Vagina (tissue), 2 donors: ENCODE results near the gene SLC30A4. TPM values are rescaled to one million over a fixed set of nuclear protein-coding genes. Genes with fewer than 3 reads are reported as not detected.

ENCODE experiments used
- DNase-seq, 2 donors: peaks; one replicate each; pipeline ENCODE4 v3.0.0-alpha.2; 2017; ENCODE audit errors: extremely low spot score in 2 of 2
- H3K27ac ChIP-seq: fragments of 200-600 bp; sonication (generic); one replicate; pipeline ENCODE4 v1.5.1; 2019
- H3K27me3 ChIP-seq: fragments of 200-600 bp; sonication (generic); one replicate; pipeline ENCODE4 v1.5.1; 2019
- H3K36me3 ChIP-seq, 2 donors: fragments of 200-600 bp; sonication (generic); one replicate each; pipeline ENCODE4 v1.5.1; 2017 to 2019
- H3K4me1 ChIP-seq: fragments of 200-600 bp; sonication (generic); one replicate; pipeline ENCODE4 v1.5.1; 2019
- H3K4me3 ChIP-seq, 2 donors: fragments of 200-600 bp; sonication (generic); 1 replicate in 1 of 2; 2 replicates in 1 of 2; pipeline ENCODE4 v1.5.1; 2016 to 2019
- H3K9me3 ChIP-seq: fragments of 200-600 bp; sonication (generic); one replicate; pipeline ENCODE4 v1.5.1; 2019
- POLR2A ChIP-seq, 2 donors: fragments of 450-650 bp; IDR thresholded peaks; one replicate each; pipeline ENCODE4 v1.6.1; 2017; ENCODE audit warnings: antibody characterized with exemption in 2 of 2, mild to moderate bottlenecking in 2 of 2, moderate library complexity in 2 of 2
- POLR2AphosphoS5 ChIP-seq, 2 donors: sonication (generic); formaldehyde crosslinking; IDR thresholded peaks; one replicate each; pipeline ENCODE4 v1.9.0; 2017; ENCODE audit warnings: antibody characterized with exemption in 2 of 2, mild to moderate bottlenecking in 2 of 2, low read depth in 1 of 2; ENCODE audit not compliant: insufficient read depth in 1 of 2
- intact Hi-C: fragments of 100-400 bp; cut with DNase I; formaldehyde crosslinking; loops from one replicate; pipeline ENCODE4 v1.15.1; 2023
- total RNA-seq: library from RNA; depleted of rRNA; stranded (reverse); fragments of >200 nt; gene quantifications from one replicate; pipeline ENCODE4 v1.2.3, GENCODE V29; 2016
- TF ChIP-seq, protein P1 (sequence below), 3 experiments: fragments of 450-650 bp in 2 of 3; fragments of 200-600 bp in 1 of 3; sonication (generic) in 1 of 3; IDR thresholded peaks; one replicate each; pipeline ENCODE4 v1.5.1; 2017 to 2019; ENCODE audit warnings: antibody characterized with exemption in 3 of 3, mild to moderate bottlenecking in 2 of 3, moderate library complexity in 2 of 3

The SLC30A4 gene
- total RNA-seq, 1 donor from 2014 or later = 10.3 TPM

DNA sequence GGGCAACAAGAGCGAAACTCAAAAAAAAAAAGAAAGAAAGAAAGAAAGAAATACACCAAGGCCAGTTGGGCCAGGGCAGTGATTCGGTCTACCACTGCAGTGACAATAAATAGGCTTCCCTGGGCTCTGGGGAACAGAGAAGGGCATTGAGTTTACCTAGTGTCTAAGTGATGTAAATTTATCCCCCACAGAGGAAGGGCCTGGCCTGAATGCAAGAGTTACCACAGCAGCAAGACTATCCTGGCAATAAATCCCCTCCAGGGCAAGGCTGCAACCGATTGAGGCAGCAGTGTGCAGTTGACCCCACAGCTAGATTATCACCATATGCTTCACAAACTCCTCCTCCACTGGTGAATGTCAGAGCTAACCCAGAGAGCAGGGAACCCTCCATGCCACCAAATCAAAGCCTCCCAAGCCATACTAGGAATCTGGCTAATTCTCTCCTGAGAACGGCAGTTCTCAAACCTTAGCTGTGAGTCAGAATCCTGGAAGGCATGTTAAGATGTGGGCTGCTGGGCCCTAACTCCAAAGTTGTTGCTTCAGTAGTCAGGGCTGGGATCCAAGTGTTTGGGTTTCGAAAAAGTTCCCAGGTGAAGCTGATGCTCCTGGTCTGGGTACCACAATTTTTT is 79.9 kb downstream of the SLC30A4 start:
- Histone ChIP-seq H3K4me3 (no peak overlapping the region), H3K27ac (no peak overlapping the region)
- intact Hi-C loops = no loop called here

DNA sequence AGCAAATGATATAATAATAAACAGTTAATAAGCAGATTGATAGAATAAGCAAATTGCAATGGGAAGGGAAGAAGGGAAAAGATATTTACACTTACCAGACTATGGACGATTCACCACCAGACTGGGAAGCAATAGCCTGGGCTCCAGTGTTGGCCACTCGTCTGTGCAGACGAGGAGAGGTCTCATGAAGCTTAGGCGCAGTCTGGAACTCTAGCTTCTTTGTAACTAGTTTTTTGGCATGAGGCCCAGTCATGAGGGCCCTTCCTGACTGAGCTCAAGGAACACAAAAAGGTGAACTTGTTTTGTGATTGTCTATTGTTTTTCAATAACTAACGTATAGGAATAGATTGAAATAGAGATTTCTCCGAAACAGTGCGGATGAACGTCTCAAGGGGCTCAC is 80.9 kb downstream of the SLC30A4 start:
- Histone ChIP-seq H3K27ac (no peak overlapping the region), H3K4me1 (no peaks in the 10 kb centered on the region)

More for the DNA sequence above, 79.9 kb downstream of the SLC30A4 start:
- H3K4me1 ChIP-seq = no peaks in the 10 kb centered on the region
- no peaks in the 10 kb centered on the region for H3K27me3 ChIP-seq
- no peak for DNase-seq
- H3K9me3 ChIP-seq = no peaks in the 10 kb centered on the region
- TF ChIP-seq POLR2AphosphoS5 (IDR thresholded peaks at IDR 0.05; ENCODE audit: insufficient read depth in 1 of 2, low read depth in 1 of 2) = no peak
- TF ChIP-seq, protein P1, sequence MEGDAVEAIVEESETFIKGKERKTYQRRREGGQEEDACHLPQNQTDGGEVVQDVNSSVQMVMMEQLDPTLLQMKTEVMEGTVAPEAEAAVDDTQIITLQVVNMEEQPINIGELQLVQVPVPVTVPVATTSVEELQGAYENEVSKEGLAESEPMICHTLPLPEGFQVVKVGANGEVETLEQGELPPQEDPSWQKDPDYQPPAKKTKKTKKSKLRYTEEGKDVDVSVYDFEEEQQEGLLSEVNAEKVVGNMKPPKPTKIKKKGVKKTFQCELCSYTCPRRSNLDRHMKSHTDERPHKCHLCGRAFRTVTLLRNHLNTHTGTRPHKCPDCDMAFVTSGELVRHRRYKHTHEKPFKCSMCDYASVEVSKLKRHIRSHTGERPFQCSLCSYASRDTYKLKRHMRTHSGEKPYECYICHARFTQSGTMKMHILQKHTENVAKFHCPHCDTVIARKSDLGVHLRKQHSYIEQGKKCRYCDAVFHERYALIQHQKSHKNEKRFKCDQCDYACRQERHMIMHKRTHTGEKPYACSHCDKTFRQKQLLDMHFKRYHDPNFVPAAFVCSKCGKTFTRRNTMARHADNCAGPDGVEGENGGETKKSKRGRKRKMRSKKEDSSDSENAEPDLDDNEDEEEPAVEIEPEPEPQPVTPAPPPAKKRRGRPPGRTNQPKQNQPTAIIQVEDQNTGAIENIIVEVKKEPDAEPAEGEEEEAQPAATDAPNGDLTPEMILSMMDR (IDR thresholded peaks at IDR 0.05) = no peak
- no peak for TF ChIP-seq POLR2A (IDR thresholded peaks at IDR 0.05)
- no peaks in the 10 kb centered on the region for H3K36me3 ChIP-seq

DNA sequence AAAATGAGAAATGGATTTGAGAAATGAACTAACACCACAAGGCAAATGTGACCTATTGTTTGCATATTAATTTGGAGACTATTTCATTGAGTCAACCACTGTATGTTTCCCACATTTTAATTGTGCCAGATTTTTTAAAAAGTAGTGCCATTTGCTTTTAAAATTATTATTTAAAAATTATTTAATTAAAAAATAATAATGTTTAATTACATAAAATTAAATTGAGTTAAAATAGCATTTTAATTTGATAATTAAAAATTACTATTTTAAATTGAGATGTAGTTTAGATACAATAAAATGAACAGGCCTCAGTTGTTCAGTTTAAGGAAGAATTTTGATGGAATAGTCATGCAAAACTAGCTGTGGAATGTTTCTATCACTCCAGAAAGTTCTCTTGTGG is 81.5 kb downstream of the SLC30A4 start:
- H3K4me1 ChIP-seq = no peaks in the 10 kb centered on the region
- H3K4me3 ChIP-seq = no peak overlapping the region
- no peak for TF ChIP-seq POLR2AphosphoS5 (IDR thresholded peaks at IDR 0.05; ENCODE audit: insufficient read depth in 1 of 2, low read depth in 1 of 2)
- TF ChIP-seq, protein P1 (IDR thresholded peaks at IDR 0.05) = no peak
- no peak for TF ChIP-seq POLR2A (IDR thresholded peaks at IDR 0.05)
- no peak overlapping the region for H3K27ac ChIP-seq
- H3K36me3 ChIP-seq = no peaks in the 10 kb centered on the region
- no peaks in the 10 kb centered on the region for H3K27me3 ChIP-seq
- intact Hi-C loops = no loop called here
- no peak for DNase-seq
- no peaks in the 10 kb centered on the region for H3K9me3 ChIP-seq

More for the DNA sequence above, 80.9 kb downstream of the SLC30A4 start:
- TF ChIP-seq POLR2AphosphoS5 (IDR thresholded peaks at IDR 0.05; ENCODE audit: insufficient read depth in 1 of 2, low read depth in 1 of 2) (no peak), POLR2A (IDR thresholded peaks at IDR 0.05) (no peak)
- TF ChIP-seq, protein P1 (IDR thresholded peaks at IDR 0.05) = no peak
- H3K27me3 ChIP-seq = no peaks in the 10 kb centered on the region
- H3K4me3 ChIP-seq = no peak overlapping the region
- DNase-seq = no peak
- H3K36me3 ChIP-seq = no peaks in the 10 kb centered on the region
- H3K9me3 ChIP-seq = no peaks in the 10 kb centered on the region
- intact Hi-C loops = no loop called here

DNA sequence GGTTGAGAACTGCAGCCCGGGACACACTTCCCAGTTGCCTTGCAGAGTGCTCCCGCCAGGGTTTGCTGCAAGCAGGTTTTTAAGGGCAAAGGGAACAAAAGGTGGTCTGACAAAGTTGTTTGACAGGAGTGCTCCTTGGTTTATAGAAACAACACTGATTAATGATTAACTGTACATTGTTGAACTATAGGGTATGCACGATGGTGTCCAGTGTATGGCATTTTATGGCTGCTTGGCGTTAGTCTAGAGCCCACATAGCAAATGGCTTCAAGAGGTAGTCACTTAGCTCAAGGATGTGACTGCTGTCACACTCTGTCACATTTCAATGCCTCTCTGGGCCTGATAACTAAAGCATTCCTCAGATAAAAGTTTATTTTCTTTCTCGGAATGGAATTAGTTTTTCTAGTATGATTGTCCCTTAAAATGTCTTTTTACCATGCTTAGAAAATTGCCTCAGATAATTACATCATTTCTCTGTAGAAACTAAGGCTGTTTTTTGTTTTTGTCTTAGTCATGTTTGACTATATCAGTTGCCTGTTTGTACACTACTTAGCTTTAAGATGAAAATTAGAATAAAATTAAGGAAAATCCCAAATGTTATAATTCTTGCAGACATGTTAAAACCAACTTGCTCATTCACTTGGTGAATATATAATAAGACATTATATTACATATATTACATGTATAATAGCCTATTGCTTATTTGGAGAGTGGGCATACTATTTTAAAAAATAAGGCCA is 82.9 kb downstream of the SLC30A4 start:
- Histone ChIP-seq H3K27ac (no peak overlapping the region), H3K9me3 (no peaks in the 10 kb centered on the region), H3K4me3 (no peak overlapping the region), H3K27me3 (no peaks in the 10 kb centered on the region), H3K36me3 (no peaks in the 10 kb centered on the region), H3K4me1 (no peaks in the 10 kb centered on the region)
- intact Hi-C loops = no loop called here
- no peak for DNase-seq
- no peak for TF ChIP-seq POLR2A (IDR thresholded peaks at IDR 0.05)
- TF ChIP-seq, protein P1 (IDR thresholded peaks at IDR 0.05) = no peak
- TF ChIP-seq POLR2AphosphoS5 (IDR thresholded peaks at IDR 0.05; ENCODE audit: insufficient read depth in 1 of 2, low read depth in 1 of 2) = no peak
